NCI-H2081 treated with DMSO at 0.1 percent for 48 hours (cell line): Measurements from ENCODE around the gene MYO15A.
"Not testable (repeated sequence)": the region's sequence is repeated elsewhere in the genome, so short reads cannot be mapped to it uniquely, and the experiment has no call there.

Experiments used
- DNase-seq: peaks from one replicate; lab custom pipeline; 2025; lab: John Stamatoyannopoulos, UW

The MYO15A gene

GRCh38 chr17:18185391-18185790 lies 76.8 kb downstream of the MYO15A start:
- DNase-seq = no peak

GRCh38 chr17:18185832-18186626 lies 77.5 kb downstream of the MYO15A start:
- DNase-seq = no peak

GRCh38 chr17:18186627-18186982 lies 78.0 kb downstream of the MYO15A start:
- no peak for DNase-seq

DNA sequence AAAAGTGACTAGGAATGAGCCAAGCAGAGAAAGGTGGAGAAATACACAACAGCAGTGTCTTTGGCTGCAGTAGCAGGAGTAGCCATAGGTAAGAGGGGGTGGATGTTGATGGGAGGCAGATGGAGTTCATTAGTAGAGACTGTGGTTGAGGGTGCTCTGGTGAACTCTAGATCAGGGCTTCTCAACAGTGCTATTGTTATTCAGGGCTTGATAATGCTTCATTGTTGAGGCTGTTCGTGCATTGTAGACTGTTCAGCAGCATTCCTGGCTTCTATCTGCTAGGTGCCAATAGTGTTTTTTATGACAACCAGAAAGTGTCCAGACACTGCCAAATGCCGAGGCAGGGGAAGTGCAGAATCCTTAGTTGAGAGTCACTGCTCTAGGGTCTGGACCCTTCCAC lies 78.7 kb downstream of the MYO15A start:
- DNase-seq = no peak

DNA sequence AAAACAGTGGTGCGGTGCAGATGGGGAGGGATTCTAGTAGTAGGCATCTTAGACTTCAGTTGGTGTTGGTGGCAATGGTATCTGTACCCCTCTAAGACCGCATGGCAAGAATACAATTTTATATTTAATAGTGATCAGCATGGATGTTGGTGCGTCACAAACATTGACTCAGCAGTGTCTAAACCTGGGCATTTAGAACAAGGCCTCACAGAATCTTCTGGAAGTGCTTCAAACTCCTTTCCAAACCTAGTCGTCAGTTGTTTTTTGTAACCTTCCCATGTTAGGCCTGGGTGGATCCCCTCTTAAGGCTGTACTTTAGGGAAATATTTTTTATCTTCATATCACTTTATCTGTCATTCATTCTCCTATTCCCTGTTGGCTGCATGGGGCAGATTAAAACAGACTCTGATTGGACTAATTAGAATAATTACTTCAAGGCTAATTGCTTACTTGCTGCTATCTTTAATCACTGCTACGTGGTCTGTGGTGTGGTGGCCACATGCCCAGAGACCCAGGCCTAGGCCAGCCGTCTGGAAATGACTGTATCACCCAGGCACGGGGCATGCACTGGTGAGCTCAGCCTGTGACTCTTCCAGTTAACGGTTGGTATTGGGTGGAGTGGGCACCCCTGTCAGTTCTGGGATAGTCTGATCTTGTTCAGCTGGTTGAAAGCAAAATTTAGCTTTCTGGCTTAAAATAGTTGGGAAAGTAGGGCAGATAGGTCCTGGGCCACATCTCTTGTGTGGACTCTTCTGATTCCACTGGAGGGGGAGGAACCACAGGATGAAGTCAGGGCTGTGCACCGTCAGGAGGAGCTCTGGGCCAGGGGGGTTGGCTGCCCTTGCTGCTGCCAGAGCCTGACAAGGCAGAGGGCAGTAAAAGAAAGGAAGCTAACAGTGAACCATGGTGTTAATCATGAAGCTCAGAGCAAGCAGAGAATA lies 79.5 kb downstream of the MYO15A start:
- no peak for DNase-seq

DNA sequence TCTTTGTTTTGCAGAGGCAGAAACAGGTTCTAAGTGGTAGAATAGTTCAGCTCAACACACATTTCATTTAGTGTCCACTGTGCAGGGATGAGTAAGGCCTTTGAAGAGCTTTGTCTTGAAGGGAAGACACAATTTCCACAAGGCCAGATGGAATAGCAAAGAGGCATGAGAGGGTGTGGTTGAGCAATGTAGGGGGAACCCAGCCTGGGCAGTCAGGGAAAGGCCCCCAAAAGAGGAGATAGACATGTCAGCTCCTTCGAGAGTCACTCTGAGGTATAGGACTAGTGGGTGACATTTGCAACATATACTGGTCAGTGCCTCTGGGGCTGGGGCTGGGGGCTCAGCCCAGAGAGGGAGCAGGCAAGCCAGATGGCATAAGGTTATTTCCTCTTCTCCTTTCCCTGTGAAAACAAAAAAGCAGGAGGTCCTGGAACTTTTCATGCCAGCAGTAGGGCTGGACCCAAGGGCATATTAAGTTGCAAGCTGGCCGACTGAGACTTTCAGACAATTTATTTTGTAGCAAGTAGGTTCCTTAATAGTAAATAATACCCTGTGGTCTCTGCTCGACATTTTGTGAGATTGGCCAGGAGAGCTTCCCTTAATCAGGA lies 82.2 kb downstream of the MYO15A start:
- DNase-seq = no peak

- DNase-seq = no peak
These were observed 82.7 kb downstream of the MYO15A start for GRCh38 chr17:18191236-18191667.

DNA sequence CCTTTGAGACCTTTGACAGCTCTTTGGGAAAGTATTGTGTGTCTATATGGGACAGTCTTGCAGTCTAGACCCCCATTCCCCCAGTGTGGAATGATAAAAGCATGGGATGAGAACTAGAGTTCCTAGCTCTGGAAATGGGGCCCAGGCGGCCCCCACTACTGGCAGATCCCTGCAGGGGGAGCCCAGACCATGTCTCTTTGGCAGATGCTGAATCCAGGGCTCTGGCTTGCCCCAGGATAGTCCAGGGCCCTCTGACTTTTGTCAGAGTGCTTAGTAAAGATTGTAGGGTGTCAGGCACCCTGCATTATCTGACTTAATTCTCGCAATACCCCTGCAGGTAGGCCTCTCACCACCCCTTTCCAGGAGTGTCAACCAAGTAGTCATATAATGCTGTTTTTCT lies 83.4 kb downstream of the MYO15A start:
- no peak for DNase-seq

DNA sequence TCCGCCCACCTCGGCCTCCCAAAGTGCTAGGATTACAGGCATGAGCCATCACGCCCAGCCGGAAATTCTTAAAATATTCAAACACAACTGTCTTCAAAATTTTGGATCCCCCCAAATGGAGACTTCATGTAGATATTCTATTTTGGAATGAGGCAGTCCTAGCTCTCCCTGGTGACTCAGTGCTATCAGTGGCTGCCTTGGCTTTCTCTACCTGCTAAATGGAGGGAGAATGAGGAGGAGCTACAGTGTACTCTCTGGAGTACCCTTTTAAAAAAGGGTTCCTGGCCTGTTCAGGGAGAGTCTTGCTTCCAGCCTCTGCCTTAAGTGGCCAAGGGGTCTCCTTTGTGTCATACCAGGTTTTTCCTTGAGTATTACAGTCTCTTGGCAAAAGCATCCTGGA lies 85.8 kb downstream of the MYO15A start:
- DNase-seq = no peak

- DNase-seq = no peak
These were observed 86.2 kb downstream of the MYO15A start for GRCh38 chr17:18194804-18195203.

DNA sequence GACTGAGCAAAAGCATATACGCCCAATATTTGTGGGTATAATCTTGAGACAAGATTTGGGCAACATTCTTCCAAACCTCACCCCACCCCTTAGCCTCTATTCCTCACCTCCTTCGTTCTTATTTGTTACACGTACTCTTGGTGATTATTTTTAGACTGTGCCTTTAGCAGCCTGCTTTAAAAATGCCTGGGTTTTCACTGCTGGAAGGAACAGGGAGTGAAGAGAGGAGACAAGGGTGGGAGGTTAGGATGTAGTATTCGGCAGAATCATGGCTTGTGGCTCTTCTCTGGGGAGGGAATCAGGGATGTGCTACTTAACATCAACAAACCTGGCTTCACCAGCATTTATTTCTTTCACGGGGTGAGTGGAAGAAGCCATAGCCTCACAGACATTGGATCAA lies 86.7 kb downstream of the MYO15A start:
- no peak for DNase-seq

DNA sequence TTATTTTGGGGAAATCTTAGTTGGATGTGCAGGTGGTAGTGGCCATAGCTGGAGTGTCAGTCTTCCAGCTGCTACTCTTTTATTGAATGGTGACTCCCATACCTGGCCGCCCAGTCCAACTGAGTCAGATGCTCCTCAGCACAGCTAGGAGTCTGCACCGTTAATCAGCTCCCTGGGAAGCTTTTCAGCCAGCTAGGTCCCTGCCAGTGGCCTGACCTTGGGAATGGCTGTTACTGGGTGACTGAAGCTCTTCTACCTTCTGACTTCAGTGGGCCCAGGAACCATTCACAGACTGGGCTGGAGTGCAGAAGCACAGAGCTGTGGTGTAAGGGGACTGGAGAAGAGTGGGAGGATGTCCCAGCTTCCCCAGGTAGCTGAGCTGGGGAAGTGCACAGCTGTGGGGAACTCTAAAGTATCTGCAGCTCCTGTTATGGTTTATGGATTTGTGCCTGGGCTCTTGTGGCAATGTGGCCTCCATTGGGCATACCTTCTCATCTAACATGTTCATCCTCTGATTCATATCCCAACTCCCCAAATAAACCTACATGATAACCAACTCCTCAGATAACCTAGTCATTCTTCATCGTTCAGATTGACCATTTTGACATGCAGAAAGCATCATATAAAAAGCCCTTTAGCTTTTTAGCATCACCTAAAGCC lies 89.1 kb downstream of the MYO15A start:
- no peak for DNase-seq

DNA sequence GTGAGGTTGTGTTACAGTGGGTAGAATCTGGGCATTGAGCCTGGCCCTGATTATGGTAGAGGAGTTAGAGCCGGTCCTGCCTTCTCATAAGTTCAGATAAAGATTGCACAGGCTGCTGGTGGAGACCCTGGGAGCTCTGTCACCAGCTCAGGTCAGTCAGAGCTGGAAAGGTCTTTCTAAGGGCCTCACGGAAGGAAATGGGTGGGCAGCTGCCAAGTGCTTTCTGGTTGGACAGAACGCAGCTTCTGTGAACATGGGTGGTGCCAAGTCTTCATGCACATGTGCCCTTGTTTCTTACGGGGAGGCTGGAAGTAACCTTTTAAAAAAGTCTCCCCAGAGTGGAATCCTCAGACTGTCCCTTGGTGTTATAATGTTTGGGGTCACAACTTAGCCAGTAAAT lies 90.0 kb downstream of the MYO15A start:
- DNase-seq = no peak

DNA sequence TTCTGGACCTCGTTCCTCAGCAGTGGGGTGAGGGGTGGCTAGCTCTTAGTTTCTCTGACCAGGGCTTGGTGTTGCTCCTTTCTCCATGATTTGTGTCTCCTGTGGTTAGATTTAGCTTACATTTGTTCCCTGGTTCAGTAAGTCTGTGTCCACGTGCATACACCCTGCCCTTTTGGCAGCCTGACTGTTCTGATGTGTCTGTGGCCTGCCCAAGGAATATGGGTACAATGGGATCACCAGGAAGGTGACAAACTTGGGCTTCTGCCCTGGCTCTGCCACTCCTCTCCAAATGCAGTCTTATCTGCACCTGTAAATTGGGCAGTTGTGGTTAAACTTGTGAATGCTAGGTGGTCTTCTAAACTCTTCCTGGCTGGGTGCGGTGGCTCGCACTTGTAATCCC lies 92.6 kb downstream of the MYO15A start:
- no peak for DNase-seq

DNA sequence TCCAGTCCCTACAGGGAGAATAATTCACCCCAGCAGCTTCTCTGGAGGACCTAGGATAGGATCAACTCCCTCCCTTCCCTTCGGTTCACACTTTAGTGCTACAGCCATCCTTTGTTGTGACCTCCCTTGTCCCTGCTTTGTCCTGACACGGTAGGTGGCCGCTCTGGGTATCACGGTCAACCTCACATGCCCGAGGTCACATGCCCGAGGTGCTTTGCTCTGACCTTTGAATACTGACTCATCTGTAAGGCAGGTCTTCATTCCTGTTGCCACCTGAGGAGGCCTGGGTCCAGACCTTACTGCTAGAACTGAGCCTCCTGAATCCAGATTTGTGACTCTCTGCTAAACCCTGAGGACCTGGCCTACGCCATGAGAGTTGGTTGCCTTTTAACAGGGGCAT lies 94.8 kb downstream of the MYO15A start:
- DNase-seq = no peak

DNA sequence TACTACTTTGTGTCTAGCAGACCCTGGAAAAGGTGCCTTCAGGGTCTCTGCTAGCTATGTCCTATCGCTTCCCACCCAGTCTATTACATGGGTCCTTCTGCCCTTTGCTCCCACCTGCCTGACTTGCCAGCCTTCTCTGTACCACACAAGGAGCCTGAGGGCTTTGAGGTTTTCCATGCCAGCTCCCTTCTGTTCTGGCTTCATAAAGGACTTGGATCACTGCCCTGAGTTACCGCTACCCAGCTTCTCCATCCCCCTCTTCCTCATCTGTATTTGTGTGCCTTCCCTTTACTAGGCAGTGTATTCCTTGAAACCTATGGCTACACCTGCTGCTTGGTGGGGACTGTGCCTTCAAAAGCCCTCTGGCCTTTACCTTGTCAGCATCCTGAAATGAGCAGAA lies 97.3 kb downstream of the MYO15A start:
- DNase-seq = no peak

DNA sequence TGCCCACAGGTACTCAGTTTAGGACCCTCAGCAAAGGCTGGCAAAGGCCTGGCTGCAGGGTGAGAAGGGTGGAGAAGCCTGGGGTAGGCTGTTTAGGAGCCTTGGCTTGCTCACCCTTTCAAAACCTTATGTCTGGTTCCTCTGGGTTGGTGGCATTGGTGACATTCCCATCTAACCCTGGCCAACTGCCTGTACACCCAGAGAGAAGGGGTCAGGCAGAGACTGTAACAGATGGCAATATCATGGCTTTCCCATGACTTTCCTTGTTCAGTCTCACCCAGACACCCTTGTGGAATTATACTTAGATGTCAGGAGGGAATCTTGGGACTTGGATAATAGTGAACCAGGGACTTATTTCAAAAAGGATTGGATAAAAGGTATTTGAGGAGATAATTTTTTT lies 98.4 kb downstream of the MYO15A start:
- DNase-seq = no peak

DNA sequence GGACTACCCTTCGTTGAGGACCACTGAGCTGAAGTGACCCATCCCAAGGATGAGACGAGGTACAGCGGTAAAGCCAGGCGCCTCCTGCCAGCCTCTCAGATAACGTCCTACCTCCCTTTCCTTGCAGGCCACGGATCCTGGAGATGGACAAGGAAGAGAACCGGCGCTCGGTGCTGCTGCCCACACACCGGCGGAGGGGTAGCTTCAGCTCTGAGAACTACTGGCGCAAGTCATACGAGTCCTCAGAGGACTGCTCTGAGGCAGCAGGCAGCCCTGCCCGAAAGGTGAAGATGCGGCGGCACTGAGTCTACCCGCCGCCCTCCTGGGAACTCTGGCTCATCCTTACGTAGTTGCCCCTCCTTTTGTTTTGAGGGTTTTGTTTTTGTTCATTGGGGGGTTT lies 99.5 kb downstream of the MYO15A start:
- no peak for DNase-seq

DNA sequence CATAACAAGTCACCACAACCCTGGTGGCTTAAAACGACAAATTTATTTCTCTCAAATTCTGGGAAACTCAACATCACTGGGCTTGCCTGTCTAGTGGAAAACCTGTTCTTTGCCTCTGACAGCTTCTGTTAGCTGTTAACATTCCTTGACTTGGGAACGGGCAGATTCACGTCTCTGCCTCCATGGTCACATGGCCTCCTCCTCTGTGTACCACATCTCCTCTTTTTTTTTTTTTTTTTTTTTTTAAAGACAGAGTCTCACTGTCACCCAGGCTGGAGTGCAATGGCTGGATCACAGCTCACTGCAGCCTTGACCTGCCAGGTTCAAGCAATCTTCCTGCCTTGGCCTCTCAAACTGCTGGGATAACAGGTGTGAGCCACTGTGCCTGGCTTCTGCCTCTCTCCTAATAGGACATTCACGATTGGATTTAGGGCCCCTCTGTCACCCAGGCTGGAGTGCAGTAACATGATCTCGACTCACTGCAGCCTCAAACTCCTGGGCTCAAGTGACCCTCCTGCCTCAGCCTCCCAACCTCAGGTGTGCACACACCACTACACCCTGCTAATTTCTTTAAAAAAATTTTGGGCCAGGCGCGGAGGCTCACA lies 105.2 kb downstream of the MYO15A start:
- DNase-seq = no peak

GRCh38 chr17:18216906-18217305 lies 108.3 kb downstream of the MYO15A start:
- DNase-seq = not testable (repeated sequence)

GRCh38 chr17:18217412-18218015 lies 109.0 kb downstream of the MYO15A start:
- no peak for DNase-seq
